ENCODE results near the gene RNU7-1. TPM values are rescaled to one million over a fixed set of nuclear protein-coding genes. Genes with fewer than 3 reads are reported as not detected.

RNU7-1 gene
- total RNA-seq, 1 experiment from 2014 or later: not detected

GRCh38 chr12:6917491-6918231 lies 26.0 kb upstream of the RNU7-1 start:
- no peak for ATAC-seq
- Mint-ChIP-seq H3K27me3 (ENCODE audit: low read depth) (peaks cover 6% of the 10 kb centered on the region), H3K36me3 (peaks cover 48% of the 10 kb centered on the region), H3K4me3 (no peak overlapping the region), H3K27ac (no peak overlapping the region), H3K9me3 (no peaks in the 10 kb centered on the region), H3K4me1 (peaks cover 38% of the 10 kb centered on the region)
- DNase-seq (ENCODE audit: low spot score): no peak
- ChIA-PET CTCF (interaction anchor here (0.9 to 9.1 kb wide), 4 partner anchors 8 to 48 kb away, joined by 3 to 45 read pairs (median 8); partner anchors contain the start of gene SPSB2), POLR2A (no interaction called here)
- no peak for TF ChIP-seq ZNF121 (CRISPR knock-in tag; IDR thresholded peaks at IDR 0.05)
- no peak for TF ChIP-seq TCF7 (CRISPR knock-in tag; IDR thresholded peaks at IDR 0.05; ENCODE audit: low read depth)
- no peak for TF ChIP-seq ZNF423 (CRISPR knock-in tag; IDR thresholded peaks at IDR 0.05)
- TF ChIP-seq ZNF671 (CRISPR knock-in tag; IDR thresholded peaks at IDR 0.05): no peak
- TF ChIP-seq GRHL2 (CRISPR knock-in tag; IDR thresholded peaks at IDR 0.05; ENCODE audit: insufficient replicate concordance, severe bottlenecking): no peak
- TF ChIP-seq MXD4 (CRISPR knock-in tag; IDR thresholded peaks at IDR 0.05; ENCODE audit: borderline replicate concordance): no peak
- TF ChIP-seq MAX (CRISPR knock-in tag; IDR thresholded peaks at IDR 0.05): no peak
- no peak for TF ChIP-seq ESRRA (CRISPR knock-in tag; IDR thresholded peaks at IDR 0.05; ENCODE audit: borderline replicate concordance)
- no peak for TF ChIP-seq CBFB (CRISPR knock-in tag; IDR thresholded peaks at IDR 0.05; ENCODE audit: low read depth)
- TF ChIP-seq MYBL2 (CRISPR knock-in tag; IDR thresholded peaks at IDR 0.05): no peak
- no peak for TF ChIP-seq ZNF416 (CRISPR knock-in tag; IDR thresholded peaks at IDR 0.05)
- TF ChIP-seq NFE2L1 (CRISPR knock-in tag; IDR thresholded peaks at IDR 0.05): no peak
- no peak for TF ChIP-seq NR1H2 (CRISPR knock-in tag; IDR thresholded peaks at IDR 0.05)
- no peak for TF ChIP-seq ZSCAN18 (CRISPR knock-in tag; IDR thresholded peaks at IDR 0.05)

GRCh38 chr12:6919588-6919987 lies 24.0 kb upstream of the RNU7-1 start:
- Mint-ChIP-seq H3K4me1 (peaks cover 33% of the 10 kb centered on the region), H3K4me3 (no peak overlapping the region), H3K27me3 (ENCODE audit: low read depth) (no peaks in the 10 kb centered on the region), H3K9me3 (no peaks in the 10 kb centered on the region), H3K27ac (peak overlapping the region; percentile 69), H3K36me3 (peaks cover 52% of the 10 kb centered on the region)
- ChIA-PET CTCF (interaction anchor here (1.2 kb wide), 1 partner anchor 18 kb away, joined by 3 read pairs; no protein-coding TSS in a partner anchor), POLR2A (interaction anchor here (0.6 to 0.7 kb wide), 3 partner anchors 25 to 89 kb away, joined by 3 to 8 read pairs (median 5); no protein-coding TSS in a partner anchor)
- no peak for DNase-seq (ENCODE audit: low spot score)
- ATAC-seq: no peak
- TF ChIP-seq TCF7 (CRISPR knock-in tag; IDR thresholded peaks at IDR 0.05; ENCODE audit: low read depth) (no peak), ERG (CRISPR knock-in tag; IDR thresholded peaks at IDR 0.05) (no peak), E2F4 (CRISPR knock-in tag; IDR thresholded peaks at IDR 0.05; ENCODE audit: borderline replicate concordance, low read depth) (no peak), MLX (CRISPR knock-in tag; IDR thresholded peaks at IDR 0.05) (no peak), HMGA2 (CRISPR knock-in tag; IDR thresholded peaks at IDR 0.05) (no peak), CREM (CRISPR knock-in tag; IDR thresholded peaks at IDR 0.05) (no peak), ARID4B (CRISPR knock-in tag; IDR thresholded peaks at IDR 0.05; ENCODE audit: borderline replicate concordance) (no peak), RELA (CRISPR knock-in tag; IDR thresholded peaks at IDR 0.05; ENCODE audit: borderline replicate concordance) (no peak), FOXK1 (CRISPR knock-in tag; IDR thresholded peaks at IDR 0.05) (no peak), PREB (CRISPR knock-in tag; IDR thresholded peaks at IDR 0.05; ENCODE audit: borderline replicate concordance) (no peak), SMAD3 (CRISPR knock-in tag; IDR thresholded peaks at IDR 0.05; ENCODE audit: borderline replicate concordance) (no peak), CREB1 (CRISPR knock-in tag; IDR thresholded peaks at IDR 0.05) (no peak)

Data from WTC11 (cell line).